Omental fat pad (tissue), 4 donors: ENCODE data around the gene NFE2. TPM values are rescaled to one million over a fixed set of nuclear protein-coding genes. Genes with fewer than 3 reads are reported as not detected.
"Not testable (repeated sequence)": the region's sequence is repeated elsewhere in the genome, so short reads cannot be mapped to it uniquely, and the experiment has no call there.

ENCODE experiments used
- ATAC-seq: fragments of 150-250 bp; one replicate; pipeline ENCODE4 v1.9.1; 2016; ENCODE audit warnings: mild to moderate bottlenecking, moderate library complexity; ENCODE audit not compliant: low FRiP score
- DNase-seq: peaks from one replicate; pipeline ENCODE4 v3.0.0-alpha.2; 2019; ENCODE audit warnings: low spot score
- CTCF ChIP-seq, 3 donors: fragments of 450-650 bp; IDR thresholded peaks; one replicate each; pipeline ENCODE4 v1.5.1; 2016 to 2017; ENCODE audit warnings: antibody characterized with exemption in 3 of 3, mild to moderate bottlenecking in 3 of 3, moderate library complexity in 2 of 3
- total RNA-seq, 4 donors: library from RNA; depleted of rRNA; stranded (reverse); fragments of >200 nt; gene quantifications; one replicate each; pipeline ENCODE4 v1.1.0, GENCODE V29; 2016

Gene NFE2
- total RNA-seq, 4 donors from 2014 or later = 0.72 to 16.9 (median 2.1) TPM

DNA sequence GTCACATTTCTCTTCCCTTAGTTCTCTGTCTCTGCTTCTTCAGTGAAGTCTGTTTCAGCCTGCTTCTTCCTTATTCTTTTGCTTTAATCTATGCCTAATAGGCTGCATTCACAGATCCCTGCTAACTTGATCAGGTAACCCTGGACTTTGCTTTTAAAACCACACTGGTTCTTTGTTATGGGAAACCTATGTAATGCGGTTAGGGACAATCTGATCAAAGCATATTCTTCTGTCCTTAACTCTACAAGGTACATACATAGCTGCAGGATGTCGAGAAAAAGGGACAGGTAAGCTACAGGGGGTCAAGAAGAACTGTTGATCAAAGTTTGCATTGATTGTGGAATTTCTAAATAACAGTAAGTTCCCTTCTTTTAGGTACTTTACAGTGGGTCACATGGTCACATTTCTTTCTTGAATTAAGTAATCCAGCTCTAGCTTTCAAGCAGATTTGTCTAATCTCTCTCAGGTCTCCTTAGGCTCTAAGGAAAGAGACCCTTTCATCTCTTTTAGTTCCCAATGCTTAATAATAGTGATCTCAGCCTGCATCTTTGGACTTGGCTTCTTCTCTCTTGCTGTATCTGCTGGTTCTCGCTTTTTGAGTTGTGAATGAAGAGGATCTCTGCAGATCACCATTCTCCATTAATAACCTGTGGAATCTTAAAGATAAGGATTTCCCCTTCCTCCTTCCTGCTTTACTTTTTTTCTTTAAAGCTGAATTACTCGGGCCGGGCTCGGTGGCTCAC lies 28.0 kb upstream of the NFE2 start:
- no peak for DNase-seq
- no peak for ATAC-seq
- no peak for TF ChIP-seq CTCF (IDR thresholded peaks at IDR 0.05)

DNA sequence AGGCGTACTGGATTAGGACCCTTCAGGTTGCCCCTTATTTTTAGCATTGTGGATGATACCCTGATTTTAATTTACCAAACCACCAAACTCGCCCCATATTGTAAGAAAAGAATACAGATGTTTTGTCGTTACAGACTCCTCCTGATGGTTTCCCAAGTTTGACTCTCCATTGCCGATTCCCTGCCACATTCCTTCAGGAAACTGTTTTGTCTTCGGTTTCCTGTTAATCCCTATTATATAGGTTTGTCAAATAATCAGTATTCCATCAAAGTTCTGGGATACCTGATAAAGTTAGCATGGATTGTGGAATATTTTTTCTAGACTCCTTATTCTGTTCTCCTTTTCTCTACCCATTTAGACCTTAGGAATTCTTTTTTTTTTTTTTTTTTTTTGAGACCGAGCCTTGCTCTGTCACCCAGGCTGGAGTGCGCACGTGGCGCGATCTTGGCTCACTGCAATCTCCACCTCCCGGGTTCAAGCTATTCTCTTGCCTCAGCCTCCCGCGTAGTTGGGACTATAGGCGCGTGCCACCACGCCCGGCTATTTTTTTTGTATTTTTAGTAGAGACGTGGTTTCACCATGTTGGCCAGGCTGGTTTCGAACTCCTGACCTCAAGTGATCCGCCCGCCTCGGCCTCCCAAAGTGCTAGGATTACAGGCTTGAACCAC lies 24.8 kb upstream of the NFE2 start:
- not testable (repeated sequence) for ATAC-seq, DNase-seq

GRCh38 chr12:54324617-54325441 lies 24.0 kb upstream of the NFE2 start, which contains the start of gene COPZ1:
COPZ1 (plus strand) TSS chr12:54325131; CDS start chr12:54325164, 33 bp downstream.
- no peak for TF ChIP-seq CTCF (IDR thresholded peaks at IDR 0.05)
- ATAC-seq (peak; percentile 97), DNase-seq (peak; percentile 87)

- ATAC-seq (no peak), DNase-seq (no peak)
- no peak for TF ChIP-seq CTCF (IDR thresholded peaks at IDR 0.05)
Measured at GRCh38 chr12:54321363-54321762, 20.5 kb upstream of the NFE2 start.

DNA sequence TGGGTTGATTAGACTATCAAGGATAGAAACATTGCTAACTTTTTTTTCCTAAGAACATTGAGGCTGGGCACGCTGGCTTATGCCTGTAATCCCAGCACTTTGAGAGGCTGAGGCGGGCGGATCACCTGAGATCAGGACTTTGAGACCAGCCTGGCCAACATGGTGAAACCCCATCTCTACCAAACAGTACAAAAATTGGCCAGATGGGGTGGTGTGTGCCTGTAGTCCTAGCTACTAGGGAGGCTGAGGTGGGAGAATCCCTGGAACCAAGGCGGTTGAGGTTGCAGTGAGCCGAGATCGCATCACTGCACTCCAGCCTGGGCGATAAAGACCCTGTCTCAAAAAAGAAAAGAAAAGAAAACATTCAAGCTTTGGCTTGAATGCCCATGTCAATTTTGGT lies 11.5 kb upstream of the NFE2 start:
- ATAC-seq, DNase-seq: not testable (repeated sequence)

GRCh38 chr12:54311051-54311450 lies 10.2 kb upstream of the NFE2 start:
- no peak for TF ChIP-seq CTCF (IDR thresholded peaks at IDR 0.05)
- no peak for ATAC-seq
- no peak for DNase-seq

GRCh38 chr12:54306925-54307741 lies 6.3 kb upstream of the NFE2 start:
- ATAC-seq (peak; percentile 92), DNase-seq (peak; percentile 90)
- no peak for TF ChIP-seq CTCF (IDR thresholded peaks at IDR 0.05)
